HepG2 (cell line): Measurements from ENCODE around the gene NAPG. TPM values are rescaled to one million over a fixed set of nuclear protein-coding genes. Genes with fewer than 3 reads are reported as not detected.

Source experiments
- ATAC-seq: fragments of 200-7000 bp; cut with Tn5 transposase; 3 replicates; pipeline ENCODE4 v1.9.1; 2020; ENCODE audit warnings: mild to moderate bottlenecking, moderate library complexity
- BruUV-seq: library from RNA; stranded (reverse); fragments of 400-500 nt; replicated peaks from 2 replicates; lab custom pipeline; 2021; lab: Mats Ljungman, UMichigan
- CTCF ChIA-PET: fragments of 300-600 bp; formaldehyde crosslinking; extraction: SDS; loops from one replicate; lab custom pipeline; 2021; ENCODE audit warnings: low total read pairs, inconsistent platforms, low intra/inter-chr PET ratio; lab: Yijun Ruan, JAX
- POLR2A ChIA-PET: fragments of 350-600 bp; sonication (Branson Sonifier 250); formaldehyde crosslinking; loops from one replicate; lab custom pipeline; 2020; ENCODE audit warnings: antibody characterized with exemption, inconsistent platforms; lab: Yijun Ruan, JAX
- DNase-seq: peaks from one replicate; pipeline ENCODE4 v3.0.0-alpha.2; 2015; ENCODE audit warnings: low spot score
- FAIRE-seq: peaks from 3 replicates; lab custom pipeline; 2011; peaks lifted over from hg19 to GRCh38; lab: Jason Lieb, UNC
- H2AFZ ChIP-seq: one replicate; pipeline ENCODE4 v1.6.1; 2011; ENCODE audit warnings: low read length, inconsistent platforms
- H3K27ac ChIP-seq: fragments of 300-600 bp; 3 replicates; pipeline ENCODE4 v1.8.0; 2011; ENCODE audit warnings: mixed run types, mild to moderate bottlenecking, mixed read lengths, low read length, inconsistent platforms; ENCODE audit not compliant: insufficient read depth; ENCODE audit errors: extremely low read length
- H3K27me3 ChIP-seq, 2 experiments: fragments of 200-600 bp in 1 of 2; 2 replicates in 1 of 2; 3 replicates in 1 of 2; pipeline versions ENCODE4 v1.6.0 to v1.8.0; 2011; ENCODE audit warnings: low read length in 2 of 2, mild to moderate bottlenecking in 2 of 2, moderate library complexity in 2 of 2, inconsistent platforms in 1 of 2; ENCODE audit not compliant: insufficient read depth in 2 of 2, control insufficient read depth in 1 of 2
- H3K36me3 ChIP-seq, 2 experiments: fragments of 200-600 bp in 1 of 2; replicated peaks in 1 of 2; 2 replicates in 1 of 2; 3 replicates in 1 of 2; pipeline versions ENCODE4 v1.5.1 to v1.8.0; 2011; ENCODE audit warnings: low read length in 2 of 2, inconsistent platforms in 1 of 2; ENCODE audit not compliant: insufficient read depth in 2 of 2, control insufficient read depth in 1 of 2
- H3K4me1 ChIP-seq: 2 replicates; pipeline ENCODE4 v1.5.1; 2012; ENCODE audit warnings: low read length, inconsistent platforms; ENCODE audit not compliant: insufficient read depth
- H3K4me2 ChIP-seq: 2 replicates; pipeline ENCODE4 v1.6.0; 2011; ENCODE audit warnings: low read depth, low read length, inconsistent platforms
- H3K4me3 ChIP-seq, 3 experiments: fragments of 200-600 bp in 1 of 3; sonication (generic), shearing (Covaris generic) in 1 of 3; replicated peaks in 1 of 3; 2 replicates each; pipeline ENCODE4 v1.5.1; 2011 to 2016; ENCODE audit warnings: low read length in 3 of 3, inconsistent platforms in 2 of 3, low read depth in 2 of 3, mild to moderate bottlenecking in 2 of 3, control low read depth in 1 of 3, mixed read lengths in 1 of 3; ENCODE audit not compliant: insufficient read depth in 1 of 3
- H3K79me2 ChIP-seq: one replicate; pipeline ENCODE4 v1.6.1; 2011; ENCODE audit warnings: low read length, inconsistent platforms; ENCODE audit not compliant: insufficient read depth
- H3K9ac ChIP-seq: 2 replicates; pipeline ENCODE4 v1.6.0; 2011; ENCODE audit warnings: mild to moderate bottlenecking, low read depth, low read length, inconsistent platforms; ENCODE audit not compliant: insufficient read depth
- H3K9me3 ChIP-seq: 2 replicates; pipeline ENCODE4 v1.5.1; 2012; ENCODE audit warnings: mild to moderate bottlenecking, low read length
- H4K20me1 ChIP-seq: 2 replicates; pipeline ENCODE4 v1.6.0; 2011; ENCODE audit warnings: inconsistent platforms, mild to moderate bottlenecking, low read length, moderate library complexity; ENCODE audit not compliant: insufficient read depth
- CAMTA2 ChIP-seq: sonication (generic); formaldehyde crosslinking; IDR thresholded peaks from 2 replicates; pipeline ENCODE4 v1.4.0; 2020; ENCODE audit warnings: mild to moderate bottlenecking, missing genetic modification reagents, borderline replicate concordance
- TSC22D2 ChIP-seq: sonication (generic); formaldehyde crosslinking; IDR thresholded peaks from 2 replicates; pipeline ENCODE4 v1.5.1; 2020; ENCODE audit warnings: missing genetic modification reagents, mild to moderate bottlenecking, borderline replicate concordance
- WGBS: methylation state at CpG from one replicate; pipeline ENCODE4 v1.1.6; 2017; ENCODE audit warnings: low lambda C conversion rate; 5-methylcytosine and 5-hydroxymethylcytosine counted together
- in situ Hi-C: cut with HindIII; loops from 2 replicates; pipeline ENCODE4 v1.10.0; 2017; ENCODE audit warnings: low pct_unique_long_range_greater_than_20kb; ENCODE audit not compliant: extremely low pct_ligation_motif_present
- intact Hi-C: fragments of 100-400 bp; cut with micrococcal nuclease; formaldehyde crosslinking; loops from one replicate; pipeline ENCODE4 v1.10.0; 2022; ENCODE audit not compliant: unreplicated experiment
- polyA plus RNA-seq, 8 experiments: library from polyadenylated mRNA; depleted of rRNA in 3 of 8; stranded (reverse) in 7 of 8; unstranded in 1 of 8; fragments of >200 nt; fragmentation: Illumina TruSeq in 4 of 8; extraction: Trizol in 4 of 8; gene quantifications; 2 replicates each; pipeline versions ENCODE4 v1.2.1 to v1.2.3, GENCODE V29; 2011 to 2016; ENCODE audit warnings: low read depth in 4 of 8, missing spikeins in 1 of 8, mixed read lengths in 1 of 8; ENCODE audit not compliant: insufficient read depth in 1 of 8
- total RNA-seq, 5 experiments: library from RNA; depleted of rRNA; stranded (reverse); fragments of >200 nt; fragmentation: Illumina TruSeq; extraction: Trizol; gene quantifications; 2 replicates each; pipeline ENCODE4 v1.2.3, GENCODE V29; 2016; ENCODE audit warnings: low read depth in 1 of 5
- TF ChIP-seq, protein P1 (sequence below): sonication (generic); formaldehyde crosslinking; IDR thresholded peaks from 2 replicates; pipeline ENCODE4 v1.4.0; 2020; ENCODE audit warnings: low read depth, missing genetic modification reagents
- TF ChIP-seq, protein P2 (sequence below): sonication (generic); formaldehyde crosslinking; IDR thresholded peaks from 2 replicates; pipeline ENCODE4 v1.5.1; 2020; ENCODE audit warnings: missing genetic modification reagents, mild to moderate bottlenecking, borderline replicate concordance

Gene NAPG
- total and polyA plus RNA-seq, 2 of the 13 experiments (the other 11 are each of a cell fraction or from before 2014, with no cell fraction given) = 19.8 to 34.4 TPM

DNA sequence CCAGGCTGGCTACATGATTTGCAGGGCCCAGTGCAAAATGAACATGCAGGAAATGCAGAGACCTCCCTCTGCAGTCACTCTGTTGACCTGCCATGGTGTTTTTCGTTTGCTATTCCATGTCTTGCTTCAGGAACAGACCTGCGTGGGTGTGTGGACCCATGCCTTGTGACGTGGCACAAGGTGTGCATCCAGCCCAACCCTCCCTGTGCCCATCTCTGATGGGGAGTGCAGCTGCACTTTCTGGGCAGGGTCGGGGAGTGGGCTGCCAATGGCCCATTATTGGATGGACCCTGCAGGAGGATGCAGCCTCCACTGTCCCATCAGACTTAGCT lies 33.1 kb downstream of the NAPG start:
- no peaks in the 10 kb centered on the region for H3K9me3 ChIP-seq
- no TSS peak for BruUV-seq
- ATAC-seq = no peak
- no peak overlapping the region for H3K27ac ChIP-seq
- 89% methylated on average over 3 of the region's 4 CpGs for WGBS
- H3K36me3 ChIP-seq = peaks cover 3 to 21% of the 10 kb centered on the region in 2 experiments
- intact Hi-C loops (no loop called here), in situ Hi-C loops (no loop called here)
- no peak for TF ChIP-seq TSC22D2 (CRISPR knock-in tag)
- TF ChIP-seq, protein P1, sequence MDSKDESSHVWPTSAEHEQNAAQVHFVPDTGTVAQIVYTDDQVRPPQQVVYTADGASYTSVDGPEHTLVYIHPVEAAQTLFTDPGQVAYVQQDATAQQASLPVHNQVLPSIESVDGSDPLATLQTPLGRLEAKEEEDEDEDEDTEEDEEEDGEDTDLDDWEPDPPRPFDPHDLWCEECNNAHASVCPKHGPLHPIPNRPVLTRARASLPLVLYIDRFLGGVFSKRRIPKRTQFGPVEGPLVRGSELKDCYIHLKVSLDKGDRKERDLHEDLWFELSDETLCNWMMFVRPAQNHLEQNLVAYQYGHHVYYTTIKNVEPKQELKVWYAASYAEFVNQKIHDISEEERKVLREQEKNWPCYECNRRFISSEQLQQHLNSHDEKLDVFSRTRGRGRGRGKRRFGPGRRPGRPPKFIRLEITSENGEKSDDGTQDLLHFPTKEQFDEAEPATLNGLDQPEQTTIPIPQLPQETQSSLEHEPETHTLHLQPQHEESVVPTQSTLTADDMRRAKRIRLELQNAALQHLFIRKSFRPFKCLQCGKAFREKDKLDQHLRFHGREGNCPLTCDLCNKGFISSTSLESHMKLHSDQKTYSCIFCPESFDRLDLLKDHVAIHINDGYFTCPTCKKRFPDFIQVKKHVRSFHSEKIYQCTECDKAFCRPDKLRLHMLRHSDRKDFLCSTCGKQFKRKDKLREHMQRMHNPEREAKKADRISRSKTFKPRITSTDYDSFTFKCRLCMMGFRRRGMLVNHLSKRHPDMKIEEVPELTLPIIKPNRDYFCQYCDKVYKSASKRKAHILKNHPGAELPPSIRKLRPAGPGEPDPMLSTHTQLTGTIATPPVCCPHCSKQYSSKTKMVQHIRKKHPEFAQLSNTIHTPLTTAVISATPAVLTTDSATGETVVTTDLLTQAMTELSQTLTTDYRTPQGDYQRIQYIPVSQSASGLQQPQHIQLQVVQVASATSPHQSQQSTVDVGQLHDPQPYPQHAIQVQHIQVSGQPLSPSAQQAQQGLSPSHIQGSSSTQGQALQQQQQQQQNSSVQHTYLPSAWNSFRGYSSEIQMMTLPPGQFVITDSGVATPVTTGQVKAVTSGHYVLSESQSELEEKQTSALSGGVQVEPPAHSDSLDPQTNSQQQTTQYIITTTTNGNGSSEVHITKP (CRISPR knock-in tag) = no peak
- TF ChIP-seq, protein P2, sequence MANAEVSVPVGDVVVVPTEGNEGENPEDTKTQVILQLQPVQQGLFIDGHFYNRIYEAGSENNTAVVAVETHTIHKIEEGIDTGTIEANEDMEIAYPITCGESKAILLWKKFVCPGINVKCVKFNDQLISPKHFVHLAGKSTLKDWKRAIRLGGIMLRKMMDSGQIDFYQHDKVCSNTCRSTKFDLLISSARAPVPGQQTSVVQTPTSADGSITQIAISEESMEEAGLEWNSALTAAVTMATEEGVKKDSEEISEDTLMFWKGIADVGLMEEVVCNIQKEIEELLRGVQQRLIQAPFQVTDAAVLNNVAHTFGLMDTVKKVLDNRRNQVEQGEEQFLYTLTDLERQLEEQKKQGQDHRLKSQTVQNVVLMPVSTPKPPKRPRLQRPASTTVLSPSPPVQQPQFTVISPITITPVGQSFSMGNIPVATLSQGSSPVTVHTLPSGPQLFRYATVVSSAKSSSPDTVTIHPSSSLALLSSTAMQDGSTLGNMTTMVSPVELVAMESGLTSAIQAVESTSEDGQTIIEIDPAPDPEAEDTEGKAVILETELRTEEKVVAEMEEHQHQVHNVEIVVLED = no peak
- no peak for TF ChIP-seq CAMTA2 (CRISPR knock-in tag)
- H3K9ac ChIP-seq = no peak overlapping the region
- H3K79me2 ChIP-seq = no peaks in the 10 kb centered on the region
- no peaks in the 10 kb centered on the region for H3K4me1 ChIP-seq
- H2AFZ ChIP-seq = no peak overlapping the region
- ChIA-PET CTCF (no interaction called here), POLR2A (no interaction called here)
- no peak for DNase-seq
- H3K4me2 ChIP-seq = no peak overlapping the region
- no peak for FAIRE-seq
- H3K27me3 ChIP-seq = no peaks in the 10 kb centered on the region
- H3K4me3 ChIP-seq = no peak overlapping the region
- no peaks in the 10 kb centered on the region for H4K20me1 ChIP-seq
